Sigmoid colon (tissue), 4 donors: ENCODE measurements around the gene DDX31.

Source experiments
- EP300 ChIP-seq, 4 donors: sonication (generic); formaldehyde crosslinking; IDR thresholded peaks; one replicate each; pipeline ENCODE4 v1.6.1; 2017; ENCODE audit warnings: antibody characterized with exemption in 4 of 4
- POLR2A ChIP-seq, 2 donors: fragments of 450-650 bp; IDR thresholded peaks; one replicate each; pipeline ENCODE4 v1.6.1; 2016; ENCODE audit warnings: antibody characterized with exemption in 2 of 2, mild to moderate bottlenecking in 2 of 2, moderate library complexity in 2 of 2

- TF ChIP-seq EP300 (IDR thresholded peaks at IDR 0.05) = no peak
- TF ChIP-seq POLR2A (IDR thresholded peaks at IDR 0.05) = no peak
Observed at GRCh38 chr9:132586830-132587591, 82.8 kb downstream of the DDX31 start.
